ENCODE results near the gene CHD3. TPM values are rescaled to one million over a fixed set of nuclear protein-coding genes. Genes with fewer than 3 reads are reported as not detected.

The CHD3 gene
- total RNA-seq, 4 donors from 2014 or later = 5.4 to 7.7 (median 6.0) TPM

DNA sequence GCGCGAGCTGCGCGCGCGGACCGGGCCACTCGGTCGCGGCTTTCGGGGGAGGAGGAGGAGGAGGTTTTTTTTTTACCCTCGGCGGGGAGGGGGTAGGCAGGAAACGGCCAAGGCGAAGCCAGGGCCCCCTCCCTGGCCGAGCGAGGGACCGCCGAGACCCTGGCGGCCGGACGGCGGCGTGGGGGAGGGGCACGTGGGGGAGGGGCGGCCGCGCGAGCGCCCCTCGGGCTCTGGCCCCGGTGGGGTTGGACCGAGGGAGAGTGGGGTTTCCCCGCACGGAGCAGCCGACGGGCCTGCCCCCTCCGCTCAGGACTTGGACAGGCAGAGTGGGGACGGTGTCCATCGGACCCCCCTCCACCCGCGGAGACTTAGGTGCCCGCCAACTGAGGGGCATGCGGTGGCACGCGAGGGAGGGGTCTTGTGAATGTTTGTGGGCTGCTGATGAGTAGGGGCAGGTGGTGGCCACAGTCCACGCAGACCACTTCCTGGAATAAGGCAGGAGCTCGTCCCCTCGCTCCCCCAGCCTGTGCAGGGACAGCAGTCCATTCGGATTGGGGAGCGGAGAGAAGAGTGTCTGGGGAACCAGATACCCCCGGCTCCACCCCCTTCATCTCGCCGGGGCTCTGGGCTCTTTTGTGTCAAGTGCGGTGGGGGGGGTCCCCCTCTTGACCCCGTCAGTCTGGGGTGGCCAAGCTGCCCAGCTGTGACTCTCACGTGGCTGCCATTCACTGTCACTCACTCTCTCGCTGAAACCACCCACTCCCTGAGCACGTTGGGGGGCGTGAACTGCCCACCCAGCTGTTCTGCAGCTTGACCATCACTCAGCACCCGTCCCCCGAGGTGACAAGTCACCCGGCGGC lies 3.0 kb upstream of the CHD3 start:
- Histone ChIP-seq H3K27ac (peak overlapping the region; percentile 77 to 89 (median 81)), H3K36me3 (no peaks in the 10 kb centered on the region), H3K4me1 (peaks cover 41 to 47% of the 10 kb centered on the region in 2 donors), H3K4me3 (peak overlapping the region; percentile 64 to 74 (median 68)), H3K9me3 (no peaks in the 10 kb centered on the region), H3K27me3 (peaks cover 24 to 39% (median 28%) of the 10 kb centered on the region in 3 donors)
- intact Hi-C loops (cut with DNase I; ENCODE audit: low total_unique reads) (loop anchor here (2.0 to 10.0 kb wide), 3 partner anchors 29 to 169 kb away; partner anchors contain the start of genes CNTROB and NAA38), in situ Hi-C loops (cut with MboI; ENCODE audit: low sequenced_read_pairs in 4 of 4) (loop anchor here in 1 of 4 donors (25.0 kb wide), 1 partner anchor 148 kb away; no protein-coding TSS in a partner anchor)
- DNase-seq = peak in 1 of 2 donors; percentile 23
- no peak for ATAC-seq
- TF ChIP-seq POLR2A (IDR thresholded peaks at IDR 0.05) = no peak
- TF ChIP-seq, protein P1, sequence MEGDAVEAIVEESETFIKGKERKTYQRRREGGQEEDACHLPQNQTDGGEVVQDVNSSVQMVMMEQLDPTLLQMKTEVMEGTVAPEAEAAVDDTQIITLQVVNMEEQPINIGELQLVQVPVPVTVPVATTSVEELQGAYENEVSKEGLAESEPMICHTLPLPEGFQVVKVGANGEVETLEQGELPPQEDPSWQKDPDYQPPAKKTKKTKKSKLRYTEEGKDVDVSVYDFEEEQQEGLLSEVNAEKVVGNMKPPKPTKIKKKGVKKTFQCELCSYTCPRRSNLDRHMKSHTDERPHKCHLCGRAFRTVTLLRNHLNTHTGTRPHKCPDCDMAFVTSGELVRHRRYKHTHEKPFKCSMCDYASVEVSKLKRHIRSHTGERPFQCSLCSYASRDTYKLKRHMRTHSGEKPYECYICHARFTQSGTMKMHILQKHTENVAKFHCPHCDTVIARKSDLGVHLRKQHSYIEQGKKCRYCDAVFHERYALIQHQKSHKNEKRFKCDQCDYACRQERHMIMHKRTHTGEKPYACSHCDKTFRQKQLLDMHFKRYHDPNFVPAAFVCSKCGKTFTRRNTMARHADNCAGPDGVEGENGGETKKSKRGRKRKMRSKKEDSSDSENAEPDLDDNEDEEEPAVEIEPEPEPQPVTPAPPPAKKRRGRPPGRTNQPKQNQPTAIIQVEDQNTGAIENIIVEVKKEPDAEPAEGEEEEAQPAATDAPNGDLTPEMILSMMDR (IDR thresholded peaks at IDR 0.05 in 4 of 5, conservative IDR thresholded peaks at IDR 0.05 in 1 of 5) = no peak

DNA sequence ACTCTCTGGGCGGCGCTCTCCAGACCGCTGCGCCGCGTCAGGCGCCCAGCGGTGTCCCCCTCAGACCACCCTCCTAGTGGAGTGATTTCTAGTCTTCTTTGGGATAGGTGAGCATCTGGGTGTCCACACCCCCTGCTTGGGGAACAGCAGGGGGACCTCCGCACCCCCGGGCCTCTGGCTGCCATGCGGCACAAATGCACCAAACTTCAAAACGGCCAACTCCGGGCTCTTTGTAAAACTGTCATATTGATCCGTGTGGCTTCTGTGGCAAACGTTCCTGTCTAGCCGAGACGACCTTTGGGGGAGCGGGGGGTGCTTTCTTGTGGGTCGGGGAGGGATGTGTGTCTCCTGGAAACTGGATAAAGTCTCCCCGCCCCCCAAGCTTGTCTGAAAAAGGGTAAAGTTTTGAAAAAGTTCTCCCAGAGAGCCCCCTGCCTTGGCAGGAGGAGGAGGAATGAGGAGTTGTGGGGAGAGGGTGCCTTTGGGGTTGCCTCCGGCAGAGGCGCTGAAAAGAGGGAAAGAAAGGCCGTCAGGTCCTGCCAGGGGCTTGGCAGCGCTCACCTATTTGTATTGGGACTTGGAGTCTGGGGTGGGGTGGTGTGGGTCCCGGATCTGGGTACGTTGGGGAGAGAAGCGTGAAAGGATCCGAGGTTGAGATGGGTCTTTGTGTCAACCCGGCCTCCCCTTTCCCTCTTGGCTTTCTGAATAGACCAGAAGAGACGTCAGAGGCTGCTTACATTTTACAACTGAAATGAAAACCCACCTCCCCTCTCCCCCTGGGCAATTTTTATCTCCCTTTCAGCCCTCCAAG lies 2.2 kb upstream of the CHD3 start:
- Histone ChIP-seq H3K36me3 (no peaks in the 10 kb centered on the region), H3K27me3 (peaks cover 24 to 37% (median 28%) of the 10 kb centered on the region in 3 donors), H3K4me3 (peak overlapping the region; percentile 64 to 74 (median 68)), H3K4me1 (peaks cover 41 to 47% of the 10 kb centered on the region in 2 donors), H3K9me3 (no peaks in the 10 kb centered on the region), H3K27ac (peak overlapping the region; percentile 77 to 89 (median 81))
- intact Hi-C loops (cut with DNase I; ENCODE audit: low total_unique reads) = loop anchor here (2.0 to 10.0 kb wide), 3 partner anchors 30 to 168 kb away; partner anchors contain the start of genes CNTROB and NAA38
- ATAC-seq (no peak), DNase-seq (no peak)
- no peak for TF ChIP-seq POLR2A (IDR thresholded peaks at IDR 0.05)
- TF ChIP-seq, protein P1 (IDR thresholded peaks at IDR 0.05 in 4 of 5, conservative IDR thresholded peaks at IDR 0.05 in 1 of 5) = peak in 1 of 5 experiments; percentile 10
- in situ Hi-C loops (cut with MboI; ENCODE audit: low sequenced_read_pairs in 4 of 4) = loop anchor here in 1 of 4 donors (25.0 kb wide), 1 partner anchor 149 kb away; no protein-coding TSS in a partner anchor

DNA sequence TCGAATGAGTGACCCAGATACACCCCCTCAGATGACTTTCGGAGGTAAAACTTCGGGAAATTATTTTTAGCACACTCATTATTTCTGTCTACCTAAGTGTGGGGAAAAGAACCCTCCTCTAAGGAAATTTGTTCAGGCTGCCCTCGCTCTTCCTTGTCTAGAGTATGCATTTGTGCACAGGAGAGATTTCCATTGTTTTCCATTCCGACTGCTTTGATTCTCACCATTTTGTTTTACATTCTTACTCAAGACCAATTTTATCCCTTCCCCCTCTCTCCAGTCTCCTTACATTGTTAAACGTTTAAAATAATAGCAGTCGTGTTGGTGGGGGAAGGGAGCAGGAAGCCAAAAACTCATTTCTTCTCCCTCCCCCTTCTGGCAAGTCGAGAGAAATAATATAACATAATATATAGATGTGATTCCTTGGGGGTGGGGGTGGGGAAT lies 1.5 kb upstream of the CHD3 start:
- H3K4me3 ChIP-seq = peak overlapping the region; percentile 64 to 74 (median 68)
- in situ Hi-C loops (cut with MboI; ENCODE audit: low sequenced_read_pairs in 4 of 4) = loop anchor here in 1 of 4 donors (25.0 kb wide), 1 partner anchor 150 kb away; no protein-coding TSS in a partner anchor
- intact Hi-C loops (cut with DNase I; ENCODE audit: low total_unique reads) = loop anchor here (2.0 to 10.0 kb wide), 3 partner anchors 30 to 168 kb away; partner anchors contain the start of genes CNTROB and NAA38
- no peak for TF ChIP-seq POLR2A (IDR thresholded peaks at IDR 0.05)
- TF ChIP-seq, protein P1 (IDR thresholded peaks at IDR 0.05 in 4 of 5, conservative IDR thresholded peaks at IDR 0.05 in 1 of 5) = peak in 1 of 5 experiments; percentile 9
- DNase-seq (no peak), ATAC-seq (no peak)
- peak overlapping the region; percentile 77 to 89 (median 81) for H3K27ac ChIP-seq
- H3K9me3 ChIP-seq = no peaks in the 10 kb centered on the region
- H3K36me3 ChIP-seq = no peaks in the 10 kb centered on the region
- peaks cover 41 to 47% of the 10 kb centered on the region in 2 donors for H3K4me1 ChIP-seq
- H3K27me3 ChIP-seq = peaks cover 24 to 31% (median 28%) of the 10 kb centered on the region in 3 donors
